Measurements from ENCODE around the gene OR8D2.

GRCh38 chr11:124278261-124278660 lies 41.7 kb downstream of the OR8D2 start:
- TF ChIP-seq POLR2AphosphoS5 (IDR thresholded peaks at IDR 0.05; ENCODE audit: low read depth, low read length) (no peak), POLR2A (IDR thresholded peaks at IDR 0.05; ENCODE audit: low read depth, low read length) (no peak), TAF1 (IDR thresholded peaks at IDR 0.05; ENCODE audit: borderline replicate concordance, low read depth, low read length) (no peak)
